GM10266 (cell line): ENCODE results near the gene PTPN7.

Experiments used
- DNase-seq: peaks from one replicate; pipeline ENCODE4 v3.0.0; 2012; ENCODE audit errors: extremely low spot score
- CTCF ChIP-seq: IDR thresholded peaks from 2 replicates; pipeline ENCODE4 v1.5.1; 2012; ENCODE audit warnings: mild to moderate bottlenecking, low read depth; ENCODE audit not compliant: control insufficient read depth, insufficient read depth; ENCODE audit errors: missing control alignments

PTPN7 gene

GRCh38 chr1:202202500-202203168 lies 42.2 kb upstream of the PTPN7 start:
- no peak for TF ChIP-seq CTCF

GRCh38 chr1:202201971-202202370 lies 41.6 kb upstream of the PTPN7 start:
- no peak for TF ChIP-seq CTCF
- DNase-seq: no peak

More at GRCh38 chr1:202202500-202203168, 42.2 kb upstream of the PTPN7 start:
- DNase-seq: no peak

- no peak for TF ChIP-seq CTCF
- DNase-seq: no peak
Measured at GRCh38 chr1:202201266-202201665, 40.9 kb upstream of the PTPN7 start.

GRCh38 chr1:202200669-202201068 lies 40.3 kb upstream of the PTPN7 start:
- TF ChIP-seq CTCF: no peak
- no peak for DNase-seq

- no peak for DNase-seq
Measured at GRCh38 chr1:202200112-202200548, 39.7 kb upstream of the PTPN7 start.

GRCh38 chr1:202199040-202199889 lies 38.9 kb upstream of the PTPN7 start:
- DNase-seq: no peak
- no peak for TF ChIP-seq CTCF

More at GRCh38 chr1:202200112-202200548, 39.7 kb upstream of the PTPN7 start:
- TF ChIP-seq CTCF: no peak

- TF ChIP-seq CTCF: no peak
- no peak for DNase-seq
Measured at GRCh38 chr1:202198366-202198724, 37.9 kb upstream of the PTPN7 start.
